ENCODE measurements around the gene PXMP2.

GRCh38 chr12:132715874-132716273, 28.5 kb downstream of the PXMP2 start:
- TF ChIP-seq POLR2A (IDR thresholded peaks at IDR 0.05): no peak
- TF ChIP-seq, protein P1, sequence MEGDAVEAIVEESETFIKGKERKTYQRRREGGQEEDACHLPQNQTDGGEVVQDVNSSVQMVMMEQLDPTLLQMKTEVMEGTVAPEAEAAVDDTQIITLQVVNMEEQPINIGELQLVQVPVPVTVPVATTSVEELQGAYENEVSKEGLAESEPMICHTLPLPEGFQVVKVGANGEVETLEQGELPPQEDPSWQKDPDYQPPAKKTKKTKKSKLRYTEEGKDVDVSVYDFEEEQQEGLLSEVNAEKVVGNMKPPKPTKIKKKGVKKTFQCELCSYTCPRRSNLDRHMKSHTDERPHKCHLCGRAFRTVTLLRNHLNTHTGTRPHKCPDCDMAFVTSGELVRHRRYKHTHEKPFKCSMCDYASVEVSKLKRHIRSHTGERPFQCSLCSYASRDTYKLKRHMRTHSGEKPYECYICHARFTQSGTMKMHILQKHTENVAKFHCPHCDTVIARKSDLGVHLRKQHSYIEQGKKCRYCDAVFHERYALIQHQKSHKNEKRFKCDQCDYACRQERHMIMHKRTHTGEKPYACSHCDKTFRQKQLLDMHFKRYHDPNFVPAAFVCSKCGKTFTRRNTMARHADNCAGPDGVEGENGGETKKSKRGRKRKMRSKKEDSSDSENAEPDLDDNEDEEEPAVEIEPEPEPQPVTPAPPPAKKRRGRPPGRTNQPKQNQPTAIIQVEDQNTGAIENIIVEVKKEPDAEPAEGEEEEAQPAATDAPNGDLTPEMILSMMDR (IDR thresholded peaks at IDR 0.05): no peak
- no peak for TF ChIP-seq POLR2AphosphoS5 (IDR thresholded peaks at IDR 0.05)
